HG03097 (cell line): ENCODE measurements around the gene RECK.
"Not testable (repeated sequence)": the region's sequence is repeated elsewhere in the genome, so short reads cannot be mapped to it uniquely, and the experiment has no call there.

Experiments
- ATAC-seq: cut with Tn5 transposase; IDR thresholded peaks from one replicate; pipeline ENCODE4 v1.9.1; 2021; ENCODE audit not compliant: unreplicated experiment, low FRiP score

The RECK gene

DNA sequence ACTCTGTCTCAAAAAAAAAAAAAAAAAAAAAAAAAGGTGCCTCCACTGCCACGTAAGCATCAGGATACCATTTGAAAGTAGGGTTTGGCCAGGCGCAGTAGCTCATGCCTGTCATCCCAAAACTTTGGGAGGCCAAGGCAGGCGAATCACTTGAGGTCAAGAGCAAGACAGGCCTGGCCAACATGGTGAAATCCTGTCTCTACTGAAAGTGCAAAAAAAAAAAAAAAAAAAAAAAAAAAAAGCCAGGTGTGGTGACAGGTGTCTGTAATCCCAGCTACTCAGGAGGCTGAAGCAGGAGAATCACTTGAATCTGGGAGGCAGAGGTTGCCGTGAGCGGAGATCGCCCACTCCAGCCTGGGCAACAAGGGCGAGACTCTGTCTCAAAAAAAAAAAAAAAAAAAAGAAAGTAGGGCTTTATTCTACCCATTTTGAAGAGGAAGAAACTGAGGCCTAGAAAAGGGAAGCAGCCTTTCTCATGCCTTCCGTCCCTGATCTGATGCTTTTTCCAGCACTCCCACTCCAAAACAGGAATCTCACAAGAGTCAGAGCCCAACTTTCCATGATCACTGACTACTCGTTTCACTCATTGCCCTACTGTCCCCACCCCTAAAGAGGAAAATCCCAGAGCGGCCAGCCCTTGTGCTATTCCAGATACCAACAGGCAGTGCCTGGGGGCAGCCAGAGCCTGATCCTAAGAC, 116.2 kb downstream of the RECK start:
- no peak for ATAC-seq

- no peak for ATAC-seq
Observed at GRCh38 chr9:36153746-36154145, 117.0 kb downstream of the RECK start.

GRCh38 chr9:36154331-36154952, 117.7 kb downstream of the RECK start:
- ATAC-seq, result no peak

- no peak for ATAC-seq
Observed at GRCh38 chr9:36156116-36156515, 119.4 kb downstream of the RECK start.

DNA sequence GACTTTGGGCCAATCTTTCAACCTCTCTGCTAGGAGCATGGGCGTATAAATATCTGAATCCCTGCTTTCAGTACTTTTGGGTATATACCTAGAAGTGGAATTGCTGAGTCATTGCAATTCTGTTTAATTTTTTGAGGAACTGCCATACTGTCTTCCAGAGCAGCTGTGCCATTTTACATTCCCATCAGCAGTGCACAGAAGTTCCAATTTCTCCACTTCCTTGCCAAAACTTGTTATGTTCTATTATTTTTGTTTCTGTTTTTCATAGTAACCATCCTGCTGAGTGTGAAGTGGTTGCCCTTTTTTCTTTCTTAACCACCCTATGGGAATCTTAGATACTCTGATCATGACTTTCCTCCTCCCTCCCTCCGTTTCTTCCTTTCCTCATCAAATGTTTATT, 121.4 kb downstream of the RECK start:
- ATAC-seq, result no peak

DNA sequence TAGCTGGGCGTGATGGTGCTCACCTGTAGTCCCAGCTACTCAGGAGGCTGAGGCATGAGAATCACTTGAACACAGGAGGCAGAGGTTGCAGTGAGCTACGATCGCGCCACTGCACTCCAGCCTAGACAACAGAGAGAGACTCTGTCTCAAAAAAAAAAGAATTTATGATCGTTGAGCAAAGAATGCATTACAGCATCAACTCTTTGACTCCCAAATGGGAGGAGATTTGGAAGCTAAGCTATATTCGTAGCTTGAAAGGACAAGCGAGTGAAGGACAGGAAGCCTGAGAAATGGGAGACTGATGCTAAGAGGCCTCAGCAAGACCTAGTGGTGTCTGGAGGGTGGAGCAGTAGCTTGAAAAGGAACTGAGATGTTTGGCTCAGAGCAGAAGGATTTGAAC, 122.2 kb downstream of the RECK start:
- ATAC-seq, result no peak

GRCh38 chr9:36159509-36159908, 122.8 kb downstream of the RECK start:
- not testable (repeated sequence) for ATAC-seq

DNA sequence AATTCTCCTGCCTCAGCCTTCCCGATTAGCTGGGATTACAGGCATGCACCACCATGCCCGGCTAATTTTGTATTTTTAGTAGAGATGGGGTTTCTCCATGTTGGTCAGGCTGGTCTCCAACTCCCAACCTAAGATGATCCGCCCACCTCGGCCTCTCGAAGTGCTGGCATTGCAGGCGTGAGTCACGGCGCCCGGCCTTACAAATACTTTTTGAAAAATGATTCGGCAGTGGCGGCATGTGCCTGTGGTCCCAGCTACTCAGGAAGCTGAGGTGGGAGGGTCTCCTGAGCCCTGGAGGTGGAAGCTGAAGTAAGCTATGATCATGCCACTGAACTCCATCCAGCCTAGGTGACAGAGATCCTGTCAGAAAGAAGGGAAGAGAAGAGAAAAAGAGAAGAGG, 123.4 kb downstream of the RECK start:
- not testable (repeated sequence) for ATAC-seq

DNA sequence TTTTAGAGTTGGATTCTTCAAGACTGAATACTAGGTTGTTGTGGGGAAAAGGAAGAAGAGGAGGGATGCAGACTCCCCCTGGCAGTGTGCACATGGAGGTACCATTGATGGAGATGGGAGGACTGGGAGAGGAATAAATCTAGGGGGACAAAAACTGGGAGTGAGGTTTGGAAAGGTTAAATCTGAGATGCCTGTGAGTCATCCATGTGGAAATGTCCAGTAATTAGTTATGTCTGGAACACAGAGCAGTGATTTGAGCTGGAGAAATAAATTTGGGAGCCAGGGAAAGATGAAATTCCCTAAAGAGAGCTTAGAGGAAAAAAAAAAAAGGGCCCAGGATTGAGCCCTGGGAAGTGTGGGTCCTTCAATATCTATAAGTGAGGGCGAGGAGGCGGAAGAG, 124.5 kb downstream of the RECK start:
- no peak for ATAC-seq

GRCh38 chr9:36162211-36162738, 125.6 kb downstream of the RECK start:
- ATAC-seq, result no peak

DNA sequence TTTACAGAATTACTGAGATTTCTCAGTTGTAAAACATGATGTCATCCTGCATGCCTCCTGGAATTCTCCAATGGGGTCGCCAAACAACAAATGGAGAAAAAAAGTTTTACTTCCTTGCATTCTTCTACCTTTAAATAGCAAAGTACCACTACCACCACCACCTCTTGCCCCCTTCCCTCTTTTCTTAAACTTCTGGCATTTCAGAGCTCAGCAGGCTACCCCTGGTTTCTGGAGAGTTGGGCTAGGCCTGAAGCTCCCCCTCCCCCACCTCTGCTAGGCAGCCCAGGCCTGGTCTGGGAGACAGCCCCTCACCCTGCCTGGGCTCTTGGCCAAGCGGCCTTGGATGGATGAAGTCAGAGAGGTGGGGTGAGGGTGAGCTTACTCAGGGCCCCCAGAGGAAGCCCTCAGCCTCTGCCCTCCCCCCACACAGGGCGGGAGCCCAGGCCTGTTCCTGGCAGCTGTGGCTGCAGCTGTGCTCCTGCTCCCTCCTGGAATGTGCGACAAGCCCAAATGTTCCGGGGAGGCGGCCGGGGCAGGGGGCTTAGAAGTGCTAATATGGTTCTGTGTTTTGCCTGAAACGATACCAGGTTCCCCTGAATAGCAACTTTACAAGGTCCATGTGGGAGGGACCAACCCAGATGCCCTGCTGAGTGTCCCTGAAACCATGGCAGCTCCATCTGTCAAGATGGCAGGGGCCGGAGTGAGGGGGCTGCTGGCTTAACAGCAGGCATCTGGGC, 126.5 kb downstream of the RECK start:
- ATAC-seq, result no peak

- ATAC-seq, result no peak
Observed at GRCh38 chr9:36163786-36164170, 127.1 kb downstream of the RECK start.

DNA sequence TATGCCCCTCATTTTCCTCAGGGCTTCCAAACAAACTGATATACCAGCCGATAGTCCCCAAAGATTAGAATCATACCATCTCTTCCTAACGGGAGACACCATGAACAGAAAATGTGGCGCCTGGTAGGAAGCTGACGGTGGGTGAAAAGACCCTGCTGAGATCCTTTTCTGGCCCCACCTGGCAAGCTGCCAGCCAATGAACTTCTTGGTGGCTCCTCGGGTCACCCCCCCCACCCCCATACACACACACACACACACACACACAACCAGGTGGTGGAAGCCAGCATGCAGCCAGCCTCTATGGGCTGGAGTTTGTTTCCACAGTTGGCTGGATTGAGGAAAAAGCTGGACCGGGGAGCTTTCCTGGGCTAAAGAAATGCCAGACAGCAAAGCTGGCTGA, 127.7 kb downstream of the RECK start:
- no peak for ATAC-seq

DNA sequence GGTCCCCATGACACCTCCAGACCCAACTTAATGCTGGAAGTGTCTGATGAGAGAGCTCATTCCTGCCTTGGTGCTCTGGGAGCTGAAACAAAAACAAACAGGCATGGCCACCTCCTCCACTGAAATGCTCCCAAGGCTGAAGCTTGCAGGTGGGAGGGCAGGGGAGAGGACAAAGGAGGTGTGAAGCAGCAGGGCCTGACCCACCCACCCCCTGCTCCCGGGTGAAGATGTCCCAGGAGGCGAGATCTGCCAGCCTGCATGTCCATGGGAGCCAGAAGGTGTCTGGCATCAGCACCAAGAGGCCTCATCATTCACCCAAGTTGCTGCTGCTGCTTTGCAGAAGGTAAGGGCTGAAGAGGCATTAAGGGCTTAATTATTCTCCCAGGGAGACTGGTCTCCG, 128.3 kb downstream of the RECK start:
- ATAC-seq, result no peak

DNA sequence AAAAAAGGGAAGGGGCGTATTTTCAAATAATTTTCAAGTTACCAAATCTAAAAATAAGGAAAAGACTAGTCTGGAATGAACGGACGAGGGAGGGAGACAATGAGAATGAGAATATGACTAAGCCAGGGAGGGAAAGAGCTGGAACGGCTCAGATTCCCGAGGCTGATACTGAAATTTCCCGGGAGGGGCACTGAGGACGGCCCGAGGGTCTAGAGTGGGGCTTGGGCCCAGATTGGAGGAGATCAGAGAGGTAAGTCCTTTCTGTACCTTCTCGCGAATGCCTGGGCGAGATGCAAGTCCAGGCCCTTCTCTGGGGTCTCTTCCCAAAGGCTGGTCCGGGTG, 129.1 kb downstream of the RECK start:
- no peak for ATAC-seq

DNA sequence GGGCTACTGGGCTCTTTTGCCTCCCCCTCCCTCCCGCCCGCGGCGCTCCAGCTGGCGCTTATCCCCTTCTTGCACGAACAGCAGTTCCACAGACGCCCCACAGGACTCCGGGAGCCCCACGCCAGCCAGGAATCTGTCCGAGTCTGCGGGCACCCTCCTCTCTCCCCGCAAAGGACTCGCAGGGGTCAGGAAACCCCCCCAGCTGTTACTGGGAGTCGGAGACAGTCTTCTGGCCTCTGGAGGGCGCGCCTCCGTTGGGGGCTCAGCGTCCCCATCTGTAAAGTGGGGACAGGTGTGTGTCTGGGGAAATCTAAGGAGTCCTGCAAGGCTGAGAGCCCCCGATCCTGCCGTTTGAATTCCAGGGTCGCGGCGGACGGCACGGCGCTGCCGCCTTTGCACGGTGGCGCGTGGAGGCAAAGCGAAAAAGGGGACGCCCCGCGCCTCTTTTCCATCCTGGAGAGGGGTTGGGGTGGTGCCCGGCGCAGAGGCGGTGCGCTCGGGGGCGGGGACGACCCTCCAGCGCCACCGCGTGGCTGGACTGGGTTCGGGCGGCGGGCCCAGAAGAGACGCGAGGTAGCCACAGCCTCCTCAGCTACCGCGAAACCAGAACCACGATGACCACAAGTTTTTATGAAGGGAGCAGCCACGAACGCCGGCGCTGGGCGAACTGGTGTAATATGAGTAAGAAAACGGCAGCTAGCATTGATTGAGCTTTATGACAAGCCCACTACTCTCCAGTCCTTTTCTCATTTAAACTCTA, 129.6 kb downstream of the RECK start:
- peak; percentile 58 for ATAC-seq

GRCh38 chr9:36169166-36169565, 132.5 kb downstream of the RECK start, which contains the start of gene CCIN:
Gene CCIN, plus strand, starts transcription at chr9:36169388. Its CDS starts 115 bp downstream, at chr9:36169503.
- no peak for ATAC-seq

GRCh38 chr9:36169708-36170107, 133.0 kb downstream of the RECK start:
- no peak for ATAC-seq

DNA sequence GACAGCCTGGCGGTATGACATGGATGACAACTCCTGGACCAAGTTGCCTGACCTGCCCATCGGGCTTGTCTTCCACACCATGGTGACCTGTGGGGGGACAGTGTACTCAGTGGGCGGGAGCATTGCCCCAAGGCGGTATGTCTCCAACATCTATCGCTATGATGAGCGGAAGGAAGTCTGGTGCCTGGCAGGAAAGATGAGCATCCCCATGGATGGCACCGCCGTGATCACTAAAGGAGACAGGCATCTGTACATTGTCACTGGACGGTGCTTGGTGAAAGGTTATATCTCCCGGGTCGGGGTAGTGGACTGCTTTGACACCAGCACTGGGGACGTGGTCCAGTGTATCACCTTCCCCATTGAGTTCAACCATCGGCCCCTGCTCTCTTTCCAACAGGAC, 133.8 kb downstream of the RECK start:
- ATAC-seq, result no peak

GRCh38 chr9:36173861-36174260, 137.1 kb downstream of the RECK start:
- no peak for ATAC-seq
